HUES48 (cell line): ENCODE results near the gene SMAD7.

ENCODE experiments used
- H3K27ac ChIP-seq: one replicate; pipeline ENCODE4 v1.7.0; 2013; ENCODE audit warnings: low read depth, low read length, inconsistent platforms
- H3K27me3 ChIP-seq: 2 replicates; pipeline ENCODE4 v1.6.1; 2013; ENCODE audit warnings: mild to moderate bottlenecking, low read length; ENCODE audit not compliant: control insufficient read depth, insufficient read depth
- H3K36me3 ChIP-seq: 2 replicates; pipeline ENCODE4 v1.6.1; 2013; ENCODE audit warnings: low read length; ENCODE audit not compliant: control insufficient read depth, insufficient read depth
- H3K4me1 ChIP-seq: 2 replicates; pipeline ENCODE4 v1.6.1; 2013; ENCODE audit warnings: mild to moderate bottlenecking, low read length; ENCODE audit not compliant: control insufficient read depth, insufficient read depth
- H3K4me3 ChIP-seq: 2 replicates; pipeline ENCODE4 v1.5.1; 2013; ENCODE audit warnings: mild to moderate bottlenecking, low read depth, low read length
- H3K9ac ChIP-seq: 2 replicates; pipeline ENCODE4 v1.6.1; 2013; ENCODE audit warnings: mild to moderate bottlenecking, low read depth, low read length, moderate library complexity
- H3K9me3 ChIP-seq: 2 replicates; pipeline ENCODE4 v1.6.1; 2013; ENCODE audit warnings: low read length; ENCODE audit not compliant: control insufficient read depth, insufficient read depth

Gene SMAD7

DNA sequence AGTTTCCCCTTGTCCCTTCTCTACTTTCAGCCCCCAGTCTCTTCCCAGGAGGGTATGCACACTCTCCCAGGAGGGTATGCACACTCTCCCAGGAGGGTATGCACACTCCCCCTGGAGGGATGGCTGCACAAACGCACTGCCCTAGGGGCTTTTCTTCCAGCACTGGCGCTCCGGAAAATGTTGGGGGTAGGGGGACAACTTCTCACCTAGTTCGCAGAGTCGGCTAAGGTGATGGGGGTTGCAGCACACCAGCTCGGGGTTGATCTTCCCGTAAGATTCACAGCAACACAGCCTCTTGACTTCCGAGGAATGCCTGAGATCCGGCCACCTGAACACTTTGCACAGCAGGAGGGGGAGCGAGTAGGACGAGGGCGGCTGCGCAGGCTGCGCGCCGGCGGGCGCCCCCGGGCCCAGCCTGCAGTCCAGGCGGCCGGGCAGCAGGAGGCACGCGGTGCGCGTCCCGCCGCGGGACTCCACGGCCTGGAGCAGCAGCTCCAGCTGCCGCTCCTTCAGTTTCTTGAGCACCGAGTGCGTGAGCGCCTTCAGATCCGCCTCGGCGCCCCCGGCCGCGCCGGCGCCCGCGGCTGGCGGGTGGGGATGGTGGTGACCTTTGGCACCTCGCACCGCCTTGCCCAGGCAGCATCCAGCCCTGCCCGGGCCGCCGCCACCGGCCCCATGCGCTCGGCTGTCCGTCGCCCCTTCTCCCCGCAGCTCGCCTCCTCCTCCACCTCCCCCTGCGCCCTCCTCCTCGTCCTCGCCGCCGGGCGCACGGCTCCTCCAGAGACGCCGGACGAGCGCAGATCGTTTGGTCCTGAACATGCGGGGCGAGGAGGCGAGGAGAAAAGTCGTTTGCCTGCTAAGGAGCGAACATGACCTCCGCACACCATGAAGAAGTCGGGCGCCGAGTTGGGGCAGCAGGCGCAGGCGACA is 894 bp downstream of the SMAD7 start:
- peaks cover 47% of the 10 kb centered on the region for H3K4me1 ChIP-seq
- peak overlapping the region; percentile 70 for H3K4me3 ChIP-seq
- no peaks in the 10 kb centered on the region for H3K9me3 ChIP-seq
- peak overlapping the region; percentile 64 for H3K9ac ChIP-seq
- peaks cover 17% of the 10 kb centered on the region; the same call in 1 of the 2 replicates for H3K27me3 ChIP-seq
- H3K36me3 ChIP-seq: peaks cover 31% of the 10 kb centered on the region
- peak overlapping the region; percentile 55 for H3K27ac ChIP-seq

DNA sequence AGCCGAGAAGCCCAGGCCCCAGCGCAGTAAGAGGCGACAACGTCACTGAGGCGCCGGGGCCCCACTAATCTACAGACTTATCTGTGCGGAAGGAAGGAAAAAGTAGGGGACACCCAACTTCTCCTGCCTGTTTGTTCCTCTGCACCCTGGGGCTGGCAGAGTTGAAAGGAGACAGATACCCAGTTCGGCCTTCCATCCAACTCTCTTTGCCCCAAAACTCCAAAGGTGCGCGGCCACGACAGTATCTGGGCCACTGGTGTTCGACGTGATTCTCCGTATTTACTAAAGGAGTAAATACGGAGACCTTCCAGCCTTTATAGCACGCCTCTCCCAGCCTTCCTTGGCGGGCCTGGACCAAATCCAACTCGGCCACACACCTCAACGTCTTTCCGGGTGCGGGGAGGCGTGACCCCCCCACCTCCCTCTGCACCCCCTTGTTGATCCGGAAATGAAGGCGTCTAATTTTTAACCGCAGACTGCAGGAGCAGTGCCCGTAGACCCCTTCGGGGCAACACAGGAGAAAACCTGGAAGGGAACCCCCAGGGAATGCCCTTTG is 1.6 kb downstream of the SMAD7 start:
- H3K27ac ChIP-seq: peak overlapping the region; percentile 55
- H3K4me1 ChIP-seq: peaks cover 50% of the 10 kb centered on the region
- peak overlapping the region; percentile 64; the same call in 1 of the 2 replicates for H3K9ac ChIP-seq
- peaks cover 14% of the 10 kb centered on the region; the same call in 1 of the 2 replicates for H3K27me3 ChIP-seq
- peaks cover 34% of the 10 kb centered on the region for H3K36me3 ChIP-seq
- H3K9me3 ChIP-seq: no peaks in the 10 kb centered on the region
- peak overlapping the region; percentile 70 for H3K4me3 ChIP-seq

DNA sequence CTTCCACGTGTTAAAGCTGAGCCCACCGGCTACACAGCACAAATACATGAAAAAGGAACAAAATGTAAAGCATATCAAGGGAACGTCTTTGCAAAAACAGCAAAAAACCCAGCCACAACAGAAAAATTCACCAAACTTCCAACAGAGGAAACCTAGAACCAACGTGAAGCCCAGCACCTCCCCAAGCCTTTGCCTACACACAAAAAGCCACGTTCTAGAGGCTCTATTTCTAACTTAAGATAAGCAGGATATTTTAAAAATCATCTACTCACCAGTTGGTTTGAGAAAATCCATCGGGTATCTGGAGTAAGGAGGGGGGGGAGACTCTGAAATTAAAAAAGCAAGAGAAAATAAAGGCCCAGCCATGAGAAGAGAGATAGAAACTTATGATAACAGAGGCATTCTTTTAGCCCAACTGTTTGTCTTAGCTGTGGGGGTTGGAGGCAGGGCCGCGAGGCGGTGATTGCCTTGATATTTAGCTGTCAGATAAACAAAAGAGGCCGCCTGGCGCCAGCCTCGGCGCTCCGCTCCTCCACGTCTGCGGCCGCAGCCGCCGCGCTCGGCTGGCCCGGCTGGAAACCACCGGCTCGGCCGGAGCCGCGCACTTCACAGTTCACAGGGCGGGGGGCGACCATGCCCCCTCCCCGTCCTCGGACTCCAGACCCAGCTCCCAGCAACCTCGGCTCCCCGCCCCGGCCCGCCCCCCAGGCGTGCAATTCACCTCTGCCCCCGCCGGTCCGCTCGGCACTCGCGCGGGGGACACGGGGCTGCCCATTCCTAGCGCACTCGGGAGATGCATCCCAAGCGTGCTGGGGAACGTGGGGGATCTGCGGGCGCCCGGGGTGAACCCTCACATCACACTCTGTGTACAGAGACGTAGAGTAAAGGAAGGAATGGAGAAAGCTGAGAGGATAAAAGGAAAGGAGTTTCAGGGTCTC is 2.4 kb downstream of the SMAD7 start:
- H3K27me3 ChIP-seq: peaks cover 11% of the 10 kb centered on the region; the same call in 1 of the 2 replicates
- H3K4me1 ChIP-seq: peaks cover 54% of the 10 kb centered on the region
- H3K9ac ChIP-seq: no peak overlapping the region
- H3K36me3 ChIP-seq: peaks cover 39% of the 10 kb centered on the region
- no peaks in the 10 kb centered on the region for H3K9me3 ChIP-seq
- peak overlapping the region; percentile 55 for H3K27ac ChIP-seq
- H3K4me3 ChIP-seq: peak overlapping the region; percentile 70

DNA sequence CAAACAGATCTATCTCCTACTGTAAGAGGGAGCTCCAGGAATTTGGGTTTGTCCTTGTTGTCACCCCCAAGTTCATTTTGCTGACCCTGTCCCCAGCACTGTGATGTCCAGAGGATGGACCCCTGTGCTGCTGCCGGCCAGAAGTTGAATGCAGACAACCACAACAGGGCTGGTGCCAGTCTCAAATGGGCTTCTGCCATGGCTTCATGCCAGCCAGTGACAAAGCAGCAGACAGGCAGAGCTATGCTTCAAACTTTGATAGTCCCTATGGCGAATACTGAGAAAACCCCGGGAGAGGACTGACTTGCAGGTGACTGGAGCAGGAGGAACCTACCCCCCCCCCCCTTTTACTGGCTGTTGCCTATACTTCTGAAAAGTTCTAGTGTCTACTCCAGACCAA is 3.2 kb downstream of the SMAD7 start:
- Histone ChIP-seq H3K27me3 (peaks cover 11% of the 10 kb centered on the region; the same call in 1 of the 2 replicates), H3K4me3 (peak overlapping the region; percentile 70), H3K9ac (no peak overlapping the region), H3K9me3 (no peaks in the 10 kb centered on the region), H3K4me1 (peaks cover 56% of the 10 kb centered on the region), H3K36me3 (peaks cover 40% of the 10 kb centered on the region), H3K27ac (no peak overlapping the region)

DNA sequence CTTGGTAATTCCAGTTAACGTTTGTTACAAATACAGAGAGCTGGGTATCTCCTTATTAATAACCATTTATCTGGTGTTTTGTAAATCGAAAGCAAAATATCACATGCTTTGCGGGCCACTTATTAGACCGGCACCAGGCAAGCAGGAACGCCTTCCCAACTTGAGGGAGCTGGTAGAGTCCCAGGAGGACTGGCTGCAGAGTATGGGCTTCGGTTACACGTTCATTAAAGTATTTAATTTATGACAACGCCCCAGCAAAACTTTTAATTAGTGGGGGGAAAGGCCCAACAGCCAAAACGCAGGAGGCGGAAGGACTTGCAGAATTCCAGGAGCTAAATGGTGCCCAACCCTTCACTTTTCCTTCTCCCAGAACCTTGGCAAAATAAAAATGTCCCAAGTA is 3.7 kb downstream of the SMAD7 start:
- Histone ChIP-seq H3K4me3 (peak overlapping the region; percentile 70), H3K9ac (no peak overlapping the region)

DNA sequence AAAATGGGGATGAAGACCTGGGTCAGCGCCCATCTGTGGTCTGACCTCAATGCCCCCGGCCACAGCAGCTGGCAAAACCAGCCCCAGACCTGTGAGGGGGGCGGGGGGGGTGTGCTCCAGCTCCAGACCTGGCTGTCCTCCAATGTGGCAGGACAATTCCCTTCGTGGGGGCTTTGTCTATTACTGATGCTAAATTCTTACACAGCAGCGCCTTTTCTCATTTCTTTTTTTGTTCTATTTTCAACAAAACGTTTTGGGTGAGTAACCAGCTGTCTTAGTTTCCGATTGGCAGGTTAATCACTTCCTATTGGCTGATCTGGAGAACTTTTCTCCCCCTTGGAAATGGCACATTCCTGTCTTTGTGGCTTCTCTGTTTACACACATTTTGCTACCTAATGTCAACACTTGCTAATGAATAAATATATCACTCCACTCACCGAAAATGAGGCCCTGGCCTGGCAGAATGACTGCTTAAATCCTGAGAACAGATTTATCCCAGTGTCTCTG is 4.4 kb downstream of the SMAD7 start:
- Histone ChIP-seq H3K4me1 (peaks cover 68% of the 10 kb centered on the region), H3K27ac (no peak overlapping the region), H3K9me3 (no peaks in the 10 kb centered on the region), H3K4me3 (peak overlapping the region; percentile 70), H3K27me3 (peaks cover 11% of the 10 kb centered on the region; the same call in 1 of the 2 replicates), H3K36me3 (peaks cover 52% of the 10 kb centered on the region), H3K9ac (no peak overlapping the region)

More for the DNA sequence above, 3.7 kb downstream of the SMAD7 start:
- Histone ChIP-seq H3K27me3 (peaks cover 11% of the 10 kb centered on the region; the same call in 1 of the 2 replicates), H3K27ac (no peak overlapping the region), H3K36me3 (peaks cover 45% of the 10 kb centered on the region), H3K9me3 (no peaks in the 10 kb centered on the region), H3K4me1 (peaks cover 61% of the 10 kb centered on the region)

DNA sequence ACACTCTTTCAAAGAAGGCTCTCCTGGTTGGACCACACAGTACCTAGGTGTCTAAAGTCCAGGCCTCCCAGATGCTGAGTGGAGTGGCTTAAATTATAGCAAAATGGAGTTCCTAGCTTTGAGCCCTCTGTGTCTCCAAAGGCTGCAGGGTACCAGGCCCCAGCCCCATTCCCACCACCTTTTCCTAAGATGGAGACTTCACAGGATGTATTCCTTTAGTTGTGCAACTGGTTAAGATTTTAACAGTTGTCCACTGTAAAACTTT is 4.9 kb downstream of the SMAD7 start:
- H3K27me3 ChIP-seq: peaks cover 11% of the 10 kb centered on the region; the same call in 1 of the 2 replicates
- no peak overlapping the region for H3K27ac ChIP-seq
- peaks cover 56% of the 10 kb centered on the region for H3K36me3 ChIP-seq
- H3K4me3 ChIP-seq: peak overlapping the region; percentile 70; the same call in 1 of the 2 replicates
- peaks cover 73% of the 10 kb centered on the region for H3K4me1 ChIP-seq
- H3K9ac ChIP-seq: no peak overlapping the region
- H3K9me3 ChIP-seq: no peaks in the 10 kb centered on the region

DNA sequence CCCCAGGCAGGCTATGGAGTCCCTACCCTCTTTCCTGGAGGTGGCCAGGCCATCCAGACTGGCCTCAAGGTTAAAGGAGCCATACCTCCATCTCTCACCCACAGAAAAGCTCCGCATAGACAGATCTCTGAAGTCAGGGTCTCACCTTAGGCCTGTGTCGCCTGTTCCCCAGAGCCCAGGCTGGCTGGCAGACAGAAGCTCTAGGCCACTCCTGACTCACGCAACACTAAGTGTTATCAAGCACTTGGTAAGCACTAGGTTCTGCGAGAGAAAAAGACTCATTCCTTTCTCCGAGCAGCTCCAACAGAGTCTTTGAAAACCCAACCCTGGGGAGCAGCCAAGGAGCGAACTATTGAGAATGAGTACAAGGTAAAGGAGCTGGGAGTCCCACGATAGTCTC is 6.1 kb downstream of the SMAD7 start:
- no peak overlapping the region for H3K4me3 ChIP-seq
- peaks cover 85% of the 10 kb centered on the region for H3K4me1 ChIP-seq
- H3K27me3 ChIP-seq: peaks cover 11% of the 10 kb centered on the region; the same call in 1 of the 2 replicates
- H3K9me3 ChIP-seq: no peaks in the 10 kb centered on the region
- H3K36me3 ChIP-seq: peaks cover 58% of the 10 kb centered on the region
- no peak overlapping the region for H3K9ac ChIP-seq
- H3K27ac ChIP-seq: no peak overlapping the region

DNA sequence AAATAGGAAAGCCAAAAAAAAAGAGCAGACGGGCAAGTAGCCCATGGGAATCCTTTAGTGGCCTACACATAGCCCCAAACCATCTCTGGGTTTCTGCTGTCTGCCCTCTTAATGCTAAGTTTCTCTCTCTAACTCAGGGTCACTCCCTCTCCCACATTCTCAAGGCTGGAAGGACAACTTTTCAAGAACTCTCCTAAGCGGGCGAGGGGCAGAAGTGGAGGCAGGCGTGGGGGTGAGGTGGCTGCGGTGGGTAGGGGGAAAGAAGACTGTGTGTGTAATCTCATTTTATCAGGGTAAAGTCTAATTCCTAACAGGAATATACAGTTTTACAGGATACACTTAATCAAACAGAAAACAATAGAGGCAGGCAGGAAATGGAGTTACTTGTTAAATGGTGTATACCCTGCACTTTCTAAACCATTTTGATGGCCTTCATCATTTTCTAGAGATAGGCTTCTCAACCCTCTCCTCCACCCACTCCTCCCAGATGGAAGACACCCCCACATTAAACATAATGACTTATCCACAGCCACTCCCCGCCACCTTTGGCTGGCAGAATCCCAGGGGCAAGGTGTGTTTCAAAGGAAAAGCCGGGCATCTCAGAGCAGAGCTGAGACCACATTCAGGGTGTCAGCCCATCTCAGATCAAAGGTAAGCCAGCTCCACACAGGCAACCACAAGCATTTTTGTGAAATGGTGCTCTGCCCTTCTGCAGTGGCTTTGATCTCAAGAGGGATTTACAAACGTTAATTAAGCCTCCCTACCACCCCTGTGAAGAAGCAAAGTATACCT is 6.8 kb downstream of the SMAD7 start:
- no peak overlapping the region for H3K4me3 ChIP-seq
- H3K4me1 ChIP-seq: peaks cover 89% of the 10 kb centered on the region
- no peak overlapping the region for H3K27ac ChIP-seq
- no peak overlapping the region for H3K9ac ChIP-seq
- no peaks in the 10 kb centered on the region for H3K9me3 ChIP-seq
- H3K36me3 ChIP-seq: peaks cover 58% of the 10 kb centered on the region
- H3K27me3 ChIP-seq: peaks cover 7% of the 10 kb centered on the region; the same call in 1 of the 2 replicates

DNA sequence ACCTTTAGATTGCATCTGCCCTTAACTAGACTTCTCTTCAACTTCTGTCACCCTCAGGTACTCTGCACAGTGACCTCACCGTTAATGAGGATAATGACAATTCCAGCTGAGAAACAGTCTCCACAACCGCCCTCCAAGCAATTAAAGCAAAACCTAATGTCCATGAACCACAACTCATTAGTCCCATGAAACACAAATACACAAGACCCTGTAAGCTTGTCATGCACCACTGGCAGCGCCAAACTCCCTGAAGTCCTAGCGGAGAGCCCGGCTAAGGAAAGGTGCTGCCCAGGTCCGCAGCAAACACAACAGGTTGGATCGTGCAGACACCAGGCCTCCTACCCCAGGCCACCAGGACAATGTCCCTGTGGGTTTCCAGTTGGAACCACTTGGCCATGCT is 7.4 kb downstream of the SMAD7 start:
- peaks cover 95% of the 10 kb centered on the region for H3K4me1 ChIP-seq
- peak overlapping the region; percentile 54 for H3K27ac ChIP-seq
- H3K9ac ChIP-seq: no peak overlapping the region
- peaks cover 63% of the 10 kb centered on the region for H3K36me3 ChIP-seq
- no peak overlapping the region for H3K4me3 ChIP-seq
- no peaks in the 10 kb centered on the region for H3K9me3 ChIP-seq
- H3K27me3 ChIP-seq: peaks cover 5% of the 10 kb centered on the region; the same call in 1 of the 2 replicates
